GM21529 (cell line): ENCODE data around the gene LNX2.

Experiments used
- ATAC-seq: cut with Tn5 transposase; IDR thresholded peaks from one replicate; pipeline ENCODE4 v1.9.1; 2021; ENCODE audit not compliant: unreplicated experiment

LNX2 gene

GRCh38 chr13:27617881-27618321, 2.4 kb downstream of the LNX2 start:
- no peak for ATAC-seq

GRCh38 chr13:27613628-27614027, 6.7 kb downstream of the LNX2 start:
- ATAC-seq: no peak

GRCh38 chr13:27607125-27607524, 13.2 kb downstream of the LNX2 start:
- no peak for ATAC-seq

- ATAC-seq: no peak
These were observed 14.6 kb downstream of the LNX2 start for GRCh38 chr13:27605610-27606200.

- no peak for ATAC-seq
These were observed 15.2 kb downstream of the LNX2 start for GRCh38 chr13:27605099-27605498.

GRCh38 chr13:27601803-27602202, 18.5 kb downstream of the LNX2 start:
- ATAC-seq: no peak

GRCh38 chr13:27601208-27601607, 19.1 kb downstream of the LNX2 start:
- no peak for ATAC-seq

- no peak for ATAC-seq
These were observed 19.6 kb downstream of the LNX2 start for GRCh38 chr13:27600711-27601110.

GRCh38 chr13:27599845-27600553, 20.3 kb downstream of the LNX2 start:
- ATAC-seq: no peak

GRCh38 chr13:27599096-27599495, 21.2 kb downstream of the LNX2 start:
- ATAC-seq: no peak

GRCh38 chr13:27595055-27595811, 25.1 kb downstream of the LNX2 start:
- ATAC-seq: no peak

GRCh38 chr13:27593267-27593666, 27.1 kb downstream of the LNX2 start:
- ATAC-seq: peak; percentile 64

GRCh38 chr13:27592865-27593264, 27.5 kb downstream of the LNX2 start:
- no peak for ATAC-seq

- no peak for ATAC-seq
These were observed 31.9 kb downstream of the LNX2 start for GRCh38 chr13:27588405-27588804.

- ATAC-seq: no peak
These were observed 33.1 kb downstream of the LNX2 start for GRCh38 chr13:27587095-27587746.

GRCh38 chr13:27583645-27584044, 36.7 kb downstream of the LNX2 start:
- no peak for ATAC-seq

GRCh38 chr13:27578121-27579030, 42.0 kb downstream of the LNX2 start:
- ATAC-seq: no peak

GRCh38 chr13:27574661-27575060, 45.7 kb downstream of the LNX2 start:
- ATAC-seq: no peak

GRCh38 chr13:27573265-27573664, 47.1 kb downstream of the LNX2 start:
- ATAC-seq: no peak

GRCh38 chr13:27572234-27572901, 48.0 kb downstream of the LNX2 start:
- ATAC-seq: no peak
